ENCODE results near the gene LTA4H.

The LTA4H gene

GRCh38 chr12:96034621-96035282 lies 635 bp downstream of the LTA4H start:
- peak; percentile 15 for DNase-seq (ENCODE audit: low read depth)

- no peak for DNase-seq (ENCODE audit: low read depth)
These were observed 1.6 kb downstream of the LTA4H start for GRCh38 chr12:96033549-96034389.

DNA sequence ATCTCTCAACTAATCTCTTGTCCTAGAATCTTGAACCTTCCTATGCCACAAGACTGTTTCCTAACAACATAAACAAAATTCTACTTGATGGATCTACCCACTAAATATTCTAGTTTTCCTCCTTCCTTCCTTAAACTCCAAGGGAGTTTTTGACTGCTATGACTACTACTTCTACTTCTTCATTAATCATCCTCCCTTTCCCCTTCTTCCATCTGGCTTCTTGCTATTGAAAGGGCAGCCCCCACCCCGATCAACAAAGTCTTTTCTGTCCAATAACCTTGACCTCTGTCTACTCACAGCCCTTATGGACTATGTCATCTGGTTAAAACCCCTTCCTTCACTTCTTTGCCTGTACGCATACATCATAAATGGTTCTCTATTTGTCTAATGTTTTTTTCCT lies 5.6 kb downstream of the LTA4H start:
- DNase-seq (ENCODE audit: low read depth) = no peak

DNA sequence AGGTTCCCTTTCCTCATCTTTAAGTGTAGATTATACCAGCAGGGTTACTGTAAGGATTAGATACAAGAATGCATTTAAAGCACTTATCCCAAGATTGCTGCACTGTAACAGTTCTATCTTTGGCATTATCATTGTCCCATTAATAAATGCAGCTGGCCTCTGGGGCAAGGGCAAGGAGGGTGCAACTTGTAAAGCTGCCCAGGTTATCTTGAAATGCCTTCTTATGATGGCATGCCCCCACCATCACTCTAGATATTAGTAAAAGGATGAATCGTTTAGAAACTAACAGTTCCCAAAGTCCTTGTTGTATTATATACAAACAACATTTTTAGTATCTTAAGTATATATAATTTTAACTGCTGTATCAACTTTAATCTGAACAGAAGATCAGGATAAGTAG lies 6.8 kb downstream of the LTA4H start:
- no peak for DNase-seq (ENCODE audit: low read depth)

DNA sequence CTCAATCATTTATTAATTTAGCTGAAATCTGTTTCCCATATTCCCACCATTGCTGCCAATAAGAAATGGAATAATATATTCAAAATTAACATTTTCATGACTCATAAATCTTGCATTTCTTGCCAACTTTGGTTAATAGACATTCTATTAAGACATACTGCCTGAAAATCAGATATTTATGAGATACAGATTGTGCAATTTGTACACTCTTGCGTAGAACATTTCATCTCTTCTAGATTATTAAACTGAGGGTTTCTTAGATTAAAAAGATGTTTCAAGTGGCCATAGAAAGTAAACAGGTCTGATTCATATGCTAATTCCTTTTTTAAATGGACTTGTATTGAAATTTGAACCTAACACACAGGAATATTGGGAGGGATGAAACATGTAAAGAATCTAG lies 9.1 kb downstream of the LTA4H start:
- no peak for DNase-seq (ENCODE audit: low read depth)

GRCh38 chr12:96025518-96025917 lies 9.9 kb downstream of the LTA4H start:
- DNase-seq (ENCODE audit: low read depth) = no peak

DNA sequence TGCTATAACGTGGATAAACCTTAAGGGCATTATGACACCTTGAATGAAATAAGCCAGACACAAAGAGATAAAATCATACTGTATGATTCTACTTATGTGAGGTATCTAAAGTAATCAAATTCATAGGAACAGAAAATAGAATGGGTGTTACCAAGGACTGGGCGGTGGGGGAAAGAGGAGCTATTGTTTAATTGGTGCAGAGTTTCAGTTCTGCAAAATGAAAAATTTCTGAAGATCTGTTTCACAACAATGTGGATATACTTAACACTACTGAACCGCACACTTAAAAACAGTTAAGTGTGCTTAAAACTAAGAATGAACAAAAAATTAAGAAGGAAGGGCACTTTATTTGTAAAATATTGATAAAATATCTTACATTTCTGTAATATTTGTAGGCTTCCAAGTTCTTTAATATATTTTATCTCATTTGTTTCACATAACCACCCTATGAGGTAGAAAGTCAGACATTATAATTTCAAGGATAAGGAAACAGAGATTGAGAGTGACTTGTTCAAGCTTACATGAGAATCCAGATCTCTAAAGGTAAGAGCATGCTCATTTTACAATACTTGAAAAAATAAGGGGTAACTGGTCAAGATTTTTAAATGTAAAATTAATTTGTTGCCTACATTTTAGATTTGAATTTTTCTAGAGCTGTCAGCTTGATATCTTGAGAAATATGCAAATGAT lies 14.9 kb downstream of the LTA4H start:
- no peak for DNase-seq (ENCODE audit: low read depth)

DNA sequence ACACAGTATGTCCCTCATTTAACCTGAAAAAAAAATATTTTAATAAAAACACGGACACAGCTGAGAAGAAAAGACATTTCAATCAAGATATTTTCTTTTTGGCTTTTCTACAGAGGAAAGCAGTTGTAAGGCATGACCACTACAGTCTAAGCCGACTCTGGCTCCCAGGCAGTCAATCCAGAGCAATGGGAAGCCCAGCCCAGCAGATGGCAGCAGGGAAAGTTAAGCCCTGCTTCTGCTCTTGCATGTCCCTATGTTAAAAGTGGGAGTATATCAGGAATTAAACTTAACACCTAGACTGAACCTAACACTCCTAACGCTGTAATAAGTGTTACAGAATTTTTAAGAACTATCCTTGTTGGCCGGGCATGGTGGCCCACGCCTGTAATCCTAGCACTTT lies 19.7 kb downstream of the LTA4H start:
- DNase-seq (ENCODE audit: low read depth) = no peak

GRCh38 chr12:96014943-96015599 lies 20.3 kb downstream of the LTA4H start:
- no peak for DNase-seq (ENCODE audit: low read depth)

DNA sequence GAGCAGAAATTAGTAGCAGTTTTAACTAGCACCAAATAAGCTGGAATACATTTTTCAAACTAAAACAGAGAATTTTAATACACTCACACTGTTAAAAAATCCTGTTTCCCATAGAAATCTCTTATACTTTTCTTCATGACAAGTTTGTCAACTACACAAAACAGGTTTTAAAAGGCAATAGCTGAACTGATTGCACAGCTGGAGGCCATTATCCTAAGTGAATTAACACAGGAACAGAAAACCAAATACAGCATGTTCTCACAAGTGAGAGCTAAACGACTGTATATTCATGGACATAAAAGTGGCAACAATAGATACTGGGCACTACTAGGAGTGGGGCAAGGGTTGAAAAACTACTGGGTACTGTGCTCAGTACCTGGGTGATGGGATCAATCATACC lies 27.7 kb downstream of the LTA4H start:
- DNase-seq (ENCODE audit: low read depth) = no peak

GRCh38 chr12:96006727-96007126 lies 28.7 kb downstream of the LTA4H start:
- DNase-seq (ENCODE audit: low read depth) = no peak

- no peak for DNase-seq (ENCODE audit: low read depth)
These were observed 34.5 kb downstream of the LTA4H start for GRCh38 chr12:96000858-96001257.

DNA sequence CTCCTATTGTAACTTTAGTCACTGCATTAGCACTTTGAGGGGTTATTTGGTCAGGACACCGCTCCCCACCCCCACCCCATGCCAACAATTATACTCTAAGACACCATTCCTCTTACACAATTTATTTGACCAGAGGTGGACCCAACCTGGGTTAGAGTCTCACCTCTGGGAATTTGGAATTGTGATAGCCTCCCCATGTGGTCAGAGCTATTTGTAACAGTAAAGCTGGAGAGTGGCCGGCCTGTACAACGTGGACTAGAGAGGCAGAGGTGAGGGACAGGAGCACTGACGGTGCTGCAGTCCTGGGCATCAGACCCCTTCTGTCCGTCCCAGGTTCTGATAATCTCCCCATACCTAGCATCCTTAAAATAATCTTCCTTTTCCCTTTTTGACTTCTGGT lies 35.9 kb downstream of the LTA4H start:
- no peak for DNase-seq (ENCODE audit: low read depth)

- DNase-seq (ENCODE audit: low read depth) = no peak
These were observed 36.6 kb downstream of the LTA4H start for GRCh38 chr12:95998611-95999286.

GRCh38 chr12:95997911-95998510 lies 37.4 kb downstream of the LTA4H start:
- no peak for DNase-seq (ENCODE audit: low read depth)

- no peak for DNase-seq (ENCODE audit: low read depth)
These were observed 38.1 kb downstream of the LTA4H start for GRCh38 chr12:95997276-95997675.

GRCh38 chr12:95996034-95996658 lies 39.2 kb downstream of the LTA4H start, which contains the start of gene HAL:
Gene HAL, minus strand, starts transcription at chr12:95996344. Its CDS starts 434 bp downstream, at chr12:95995910.
- no peak for DNase-seq (ENCODE audit: low read depth)

DNA sequence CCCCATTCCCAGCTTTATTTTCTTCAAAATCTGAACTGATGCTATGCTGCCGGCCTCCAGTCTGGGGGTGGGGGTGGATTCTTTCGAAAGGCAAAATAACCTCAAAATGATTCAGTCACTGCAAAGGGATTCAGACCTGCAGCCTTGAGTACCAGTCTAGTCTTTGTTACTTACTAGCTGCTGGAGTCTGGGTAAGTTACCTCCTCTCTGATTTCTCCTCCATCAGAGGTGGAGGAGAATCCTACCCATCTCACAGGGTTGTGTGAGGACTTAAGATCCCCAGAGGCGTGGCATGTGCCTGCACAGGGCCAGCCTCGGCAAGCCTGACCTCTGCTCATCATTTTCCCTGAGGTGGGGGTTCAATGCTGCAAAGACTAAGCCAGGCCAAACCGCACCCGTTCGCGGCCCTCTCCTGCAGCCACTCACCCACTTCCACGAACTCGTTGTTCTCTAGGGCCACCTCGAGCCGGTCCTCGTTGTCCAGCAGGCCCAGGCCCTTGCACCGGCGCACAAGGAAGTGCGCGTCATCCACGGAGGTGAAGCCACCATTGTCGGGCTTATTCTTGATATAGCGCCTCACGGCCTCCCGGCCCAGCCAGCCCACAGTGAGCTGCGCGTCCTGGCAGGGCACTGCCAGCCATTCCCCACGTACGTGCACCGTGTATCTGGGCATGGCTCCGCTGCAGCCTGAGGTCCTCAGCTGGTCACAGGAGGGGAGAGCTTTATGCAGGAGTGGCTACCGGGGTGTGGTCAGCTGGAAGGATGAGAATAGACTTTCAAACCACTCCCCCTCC lies 40.0 kb downstream of the LTA4H start:
- DNase-seq (ENCODE audit: low read depth) = no peak

DNA sequence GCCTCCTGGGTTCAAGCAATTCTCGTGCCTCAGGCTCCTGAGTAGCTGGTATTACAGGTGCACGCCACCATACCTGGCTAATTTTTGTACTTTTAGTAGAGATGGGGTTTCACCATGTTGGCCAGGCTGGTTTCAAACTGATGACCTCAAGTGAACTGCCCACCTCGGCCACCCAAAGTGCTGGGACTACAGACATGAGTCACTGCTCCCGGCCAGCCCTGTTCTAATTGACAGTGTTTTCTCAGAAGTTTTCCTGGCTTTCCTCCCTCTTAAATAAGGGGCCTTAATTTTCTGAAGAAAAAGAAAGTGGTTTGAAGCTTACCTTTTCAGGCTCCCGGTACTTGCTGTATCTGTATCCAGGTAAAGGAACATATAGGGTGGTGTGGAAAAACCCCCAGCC lies 40.9 kb downstream of the LTA4H start:
- DNase-seq (ENCODE audit: low read depth) = no peak

GRCh38 chr12:95993907-95994306 lies 41.5 kb downstream of the LTA4H start:
- no peak for DNase-seq (ENCODE audit: low read depth)
